Thyroid gland (tissue), 4 donors: Measurements from ENCODE around the gene CACNA1A.

Experiments
- CTCF ChIP-seq, 6 experiments: fragments of 200-600 bp in 3 of 6; fragments of 450-650 bp in 3 of 6; sonication (generic) in 3 of 6; IDR thresholded peaks; one replicate each; pipeline ENCODE4 v1.5.1; 2016 to 2019; ENCODE audit warnings: antibody characterized with exemption in 6 of 6, mild to moderate bottlenecking in 2 of 6, inconsistent platforms in 1 of 6, moderate library complexity in 1 of 6
- POLR2A ChIP-seq, 2 donors: fragments of 450-650 bp; IDR thresholded peaks; one replicate each; pipeline ENCODE4 v1.6.1; 2017; ENCODE audit warnings: antibody characterized with exemption in 2 of 2, mild to moderate bottlenecking in 2 of 2, moderate library complexity in 1 of 2

GRCh38 chr19:13255719-13256059 lies 250.6 kb downstream of the CACNA1A start:
- no peak for TF ChIP-seq CTCF (IDR thresholded peaks at IDR 0.05)
- no peak for TF ChIP-seq POLR2A (IDR thresholded peaks at IDR 0.05)
